GM12892 (cell line): ENCODE data around the gene YY2.

Source experiments
- POLR2A ChIP-seq: IDR thresholded peaks from 2 replicates; pipeline ENCODE4 v1.6.1; 2011; ENCODE audit warnings: low read depth, low read length, control low read depth
- POLR2AphosphoS5 ChIP-seq: IDR thresholded peaks from 2 replicates; pipeline ENCODE4 v1.6.1; 2011; ENCODE audit warnings: low read depth, low read length, control low read depth

GRCh38 chrX:21812628-21813027, 43.2 kb upstream of the YY2 start:
- TF ChIP-seq POLR2A (no peak), POLR2AphosphoS5 (no peak)
